Measurements from ENCODE around the gene ISYNA1.

Gene ISYNA1

GRCh38 chr19:18467978-18468377 is 30.0 kb upstream of the ISYNA1 start:
- Histone ChIP-seq H3F3A (ENCODE audit: low read depth) (no peaks in the 10 kb centered on the region), H2AFZ (ENCODE audit: low read length) (no peak overlapping the region), H3K36me3 (ENCODE audit: insufficient read depth, low read length) (peaks cover 35% of the 10 kb centered on the region; the same call in 1 of the 2 replicates), H3K9me2 (replicated peaks; ENCODE audit: low read depth, low read length) (no peaks in the 10 kb centered on the region), H3K79me2 (ENCODE audit: insufficient read depth, low read length) (peaks cover 33% of the 10 kb centered on the region; the same call in 1 of the 2 replicates), H3K4me3 (ENCODE audit: low read length, poor library complexity, severe bottlenecking) (no peak overlapping the region), H3K4me2 (ENCODE audit: low read depth, low read length, poor library complexity, severe bottlenecking) (no peak overlapping the region), H3K4me1 (ENCODE audit: insufficient read depth, low read length, poor library complexity, severe bottlenecking) (peaks cover 4% of the 10 kb centered on the region), H4K20me1 (ENCODE audit: insufficient read depth, low read length, poor library complexity, severe bottlenecking) (peaks cover 25% of the 10 kb centered on the region), H3K27me3 (ENCODE audit: insufficient read depth, low read length, poor library complexity, severe bottlenecking) (no peaks in the 10 kb centered on the region), H3K9me3 (ENCODE audit: insufficient read depth, low read depth, low read length) (no peaks in the 10 kb centered on the region), H3K9ac (ENCODE audit: low read depth, low read length, poor library complexity, severe bottlenecking) (no peak overlapping the region)
- no peak for TF ChIP-seq CTCF (conservative IDR thresholded peaks at IDR 0.05; ENCODE audit: low read length)
- TF ChIP-seq EZH2phosphoT487 (IDR thresholded peaks at IDR 0.05; ENCODE audit: borderline replicate concordance) = no peak

- Histone ChIP-seq H3K9me2 (replicated peaks; ENCODE audit: low read depth, low read length) (no peaks in the 10 kb centered on the region), H3K27me3 (ENCODE audit: insufficient read depth, low read length, poor library complexity, severe bottlenecking) (no peaks in the 10 kb centered on the region), H3K4me3 (ENCODE audit: low read length, poor library complexity, severe bottlenecking) (no peak overlapping the region), H3K9me3 (ENCODE audit: insufficient read depth, low read depth, low read length) (no peaks in the 10 kb centered on the region), H3F3A (ENCODE audit: low read depth) (no peaks in the 10 kb centered on the region), H2AFZ (ENCODE audit: low read length) (no peak overlapping the region), H3K4me1 (ENCODE audit: insufficient read depth, low read length, poor library complexity, severe bottlenecking) (peaks cover 4% of the 10 kb centered on the region), H3K79me2 (ENCODE audit: insufficient read depth, low read length) (peaks cover 26% of the 10 kb centered on the region; the same call in 1 of the 2 replicates), H4K20me1 (ENCODE audit: insufficient read depth, low read length, poor library complexity, severe bottlenecking) (peaks cover 25% of the 10 kb centered on the region), H3K36me3 (ENCODE audit: insufficient read depth, low read length) (peaks cover 44% of the 10 kb centered on the region; the same call in 1 of the 2 replicates), H3K9ac (ENCODE audit: low read depth, low read length, poor library complexity, severe bottlenecking) (no peak overlapping the region), H3K4me2 (ENCODE audit: low read depth, low read length, poor library complexity, severe bottlenecking) (no peak overlapping the region)
- TF ChIP-seq CTCF (conservative IDR thresholded peaks at IDR 0.05; ENCODE audit: low read length) = no peak
- TF ChIP-seq EZH2phosphoT487 (IDR thresholded peaks at IDR 0.05; ENCODE audit: borderline replicate concordance) = no peak
Measured at GRCh38 chr19:18466354-18466753, 28.4 kb upstream of the ISYNA1 start.

- Histone ChIP-seq H3K9ac (ENCODE audit: low read depth, low read length, poor library complexity, severe bottlenecking) (no peak overlapping the region), H3K9me2 (replicated peaks; ENCODE audit: low read depth, low read length) (no peaks in the 10 kb centered on the region), H4K20me1 (ENCODE audit: insufficient read depth, low read length, poor library complexity, severe bottlenecking) (peaks cover 25% of the 10 kb centered on the region), H3K36me3 (ENCODE audit: insufficient read depth, low read length) (peaks cover 46% of the 10 kb centered on the region; the same call in 1 of the 2 replicates), H3K4me3 (ENCODE audit: low read length, poor library complexity, severe bottlenecking) (no peak overlapping the region), H3K4me1 (ENCODE audit: insufficient read depth, low read length, poor library complexity, severe bottlenecking) (peaks cover 4% of the 10 kb centered on the region), H3K9me3 (ENCODE audit: insufficient read depth, low read depth, low read length) (no peaks in the 10 kb centered on the region), H2AFZ (ENCODE audit: low read length) (no peak overlapping the region), H3K4me2 (ENCODE audit: low read depth, low read length, poor library complexity, severe bottlenecking) (no peak overlapping the region), H3K27me3 (ENCODE audit: insufficient read depth, low read length, poor library complexity, severe bottlenecking) (no peaks in the 10 kb centered on the region), H3K79me2 (ENCODE audit: insufficient read depth, low read length) (peaks cover 26% of the 10 kb centered on the region; the same call in 1 of the 2 replicates), H3F3A (ENCODE audit: low read depth) (no peaks in the 10 kb centered on the region)
- TF ChIP-seq CTCF (conservative IDR thresholded peaks at IDR 0.05; ENCODE audit: low read length) = no peak
- TF ChIP-seq EZH2phosphoT487 (IDR thresholded peaks at IDR 0.05; ENCODE audit: borderline replicate concordance) = no peak
Measured at GRCh38 chr19:18465964-18466339, 28.0 kb upstream of the ISYNA1 start.

Measured in Loucy (cell line).